Tibial artery (tissue), 4 donors: Measurements from ENCODE around the gene NANOS2.

Experiments
- DNase-seq, 2 donors: peaks; one replicate each; pipeline ENCODE4 v3.0.0-alpha.2; 2019
- H3K27ac ChIP-seq, 2 donors: fragments of 200-600 bp; sonication (generic) in 1 of 2; 1 replicate in 1 of 2; 2 replicates in 1 of 2; pipeline ENCODE4 v1.5.1; 2018 to 2019; ENCODE audit warnings: mild to moderate bottlenecking in 1 of 2
- H3K27me3 ChIP-seq, 2 donors: fragments of 200-600 bp; sonication (generic) in 1 of 2; one replicate each; pipeline versions ENCODE4 v1.5.1 to v1.6.0; 2016 to 2019
- H3K36me3 ChIP-seq, 3 donors: fragments of 200-600 bp; sonication (generic) in 2 of 3; one replicate each; pipeline ENCODE4 v1.5.1; 2016 to 2019; ENCODE audit warnings: mild to moderate bottlenecking in 2 of 3
- H3K4me1 ChIP-seq, 4 donors: fragments of 200-600 bp; sonication (generic) in 2 of 4; 1 replicate in 3 of 4; 2 replicates in 1 of 4; pipeline ENCODE4 v1.5.1; 2016 to 2019
- H3K4me3 ChIP-seq, 2 donors: fragments of 200-600 bp; sonication (generic) in 1 of 2; 1 replicate in 1 of 2; 2 replicates in 1 of 2; pipeline ENCODE4 v1.5.1; 2018 to 2019; ENCODE audit warnings: mild to moderate bottlenecking in 2 of 2
- H3K9me3 ChIP-seq, 3 donors: fragments of 200-600 bp; sonication (generic) in 1 of 3; one replicate each; pipeline ENCODE4 v1.5.1; 2016 to 2019
- intact Hi-C: fragments of 100-400 bp; cut with DNase I; formaldehyde crosslinking; loops from one replicate; pipeline ENCODE4 v1.15.0; 2023; ENCODE audit warnings: low total_unique reads
- TF ChIP-seq, protein P1 (sequence below), 2 experiments: fragments of 200-600 bp in 1 of 2; fragments of 450-650 bp in 1 of 2; IDR thresholded peaks; one replicate each; pipeline ENCODE4 v1.5.1; 2017 to 2019; ENCODE audit warnings: antibody characterized with exemption in 2 of 2, mild to moderate bottlenecking in 1 of 2, moderate library complexity in 1 of 2

Gene NANOS2

DNA sequence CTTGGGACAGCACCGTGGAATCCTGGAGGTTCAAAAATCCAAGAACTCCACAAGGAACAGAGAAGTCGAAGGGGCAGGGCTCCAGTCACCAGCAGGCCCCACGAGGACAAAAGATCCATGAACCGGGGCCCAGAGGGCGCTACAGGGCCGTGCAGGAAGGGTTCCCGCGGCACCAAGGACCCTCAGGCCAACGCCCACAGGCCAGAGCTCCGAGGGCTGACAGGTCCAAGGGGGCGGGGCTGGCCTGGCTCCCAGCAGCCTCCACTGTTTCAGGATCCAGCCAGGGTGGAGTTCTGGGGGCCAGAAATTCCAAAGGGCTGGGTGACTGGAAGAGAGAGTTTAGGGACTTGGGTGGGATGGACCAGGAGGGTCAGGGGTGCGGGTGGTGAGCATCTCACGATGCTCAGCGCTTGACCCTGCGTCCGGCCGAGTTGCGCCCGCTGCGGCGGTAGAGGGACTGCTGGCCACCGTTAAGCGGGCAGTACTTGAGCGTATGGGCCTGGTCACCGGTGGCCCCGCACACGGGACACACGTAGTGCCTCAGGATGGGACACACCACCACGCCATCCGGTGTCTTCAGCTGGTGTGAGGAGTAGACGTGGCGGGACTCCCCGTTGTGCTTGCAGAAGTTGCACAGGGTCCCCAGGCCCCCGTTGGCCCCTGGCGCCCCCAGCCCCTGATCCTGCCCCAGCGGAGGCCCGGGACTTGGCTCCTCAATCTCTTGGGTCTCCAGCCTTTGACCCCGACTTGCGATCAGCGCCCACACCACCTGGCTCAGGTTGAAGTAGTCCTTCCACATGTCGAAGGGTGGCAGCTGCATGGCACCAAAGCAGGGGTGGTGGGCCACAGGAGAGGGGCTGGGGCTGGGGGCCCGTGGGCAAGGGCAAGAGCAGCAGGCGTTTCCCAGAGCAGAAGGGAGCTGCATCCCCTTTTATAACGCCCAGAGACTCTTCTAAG is at the start of gene NANOS2:
Gene NANOS2, minus strand, starts transcription at position 905 of the 957 bp plus-strand sequence. Its CDS starts 85 bp downstream, at position 820.
- Histone ChIP-seq H3K27me3 (peaks cover 0 to 70% of the 10 kb centered on the region in 2 donors), H3K9me3 (no peaks in the 10 kb centered on the region), H3K4me1 (no peaks in the 10 kb centered on the region), H3K36me3 (no peaks in the 10 kb centered on the region), H3K27ac (no peak within 1 kb of the TSS), H3K4me3 (no peak within 1 kb of the TSS)
- TF ChIP-seq, protein P1, sequence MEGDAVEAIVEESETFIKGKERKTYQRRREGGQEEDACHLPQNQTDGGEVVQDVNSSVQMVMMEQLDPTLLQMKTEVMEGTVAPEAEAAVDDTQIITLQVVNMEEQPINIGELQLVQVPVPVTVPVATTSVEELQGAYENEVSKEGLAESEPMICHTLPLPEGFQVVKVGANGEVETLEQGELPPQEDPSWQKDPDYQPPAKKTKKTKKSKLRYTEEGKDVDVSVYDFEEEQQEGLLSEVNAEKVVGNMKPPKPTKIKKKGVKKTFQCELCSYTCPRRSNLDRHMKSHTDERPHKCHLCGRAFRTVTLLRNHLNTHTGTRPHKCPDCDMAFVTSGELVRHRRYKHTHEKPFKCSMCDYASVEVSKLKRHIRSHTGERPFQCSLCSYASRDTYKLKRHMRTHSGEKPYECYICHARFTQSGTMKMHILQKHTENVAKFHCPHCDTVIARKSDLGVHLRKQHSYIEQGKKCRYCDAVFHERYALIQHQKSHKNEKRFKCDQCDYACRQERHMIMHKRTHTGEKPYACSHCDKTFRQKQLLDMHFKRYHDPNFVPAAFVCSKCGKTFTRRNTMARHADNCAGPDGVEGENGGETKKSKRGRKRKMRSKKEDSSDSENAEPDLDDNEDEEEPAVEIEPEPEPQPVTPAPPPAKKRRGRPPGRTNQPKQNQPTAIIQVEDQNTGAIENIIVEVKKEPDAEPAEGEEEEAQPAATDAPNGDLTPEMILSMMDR (IDR thresholded peaks at IDR 0.05): no peak
- no peak for DNase-seq
- intact Hi-C loops: no loop called here

DNA sequence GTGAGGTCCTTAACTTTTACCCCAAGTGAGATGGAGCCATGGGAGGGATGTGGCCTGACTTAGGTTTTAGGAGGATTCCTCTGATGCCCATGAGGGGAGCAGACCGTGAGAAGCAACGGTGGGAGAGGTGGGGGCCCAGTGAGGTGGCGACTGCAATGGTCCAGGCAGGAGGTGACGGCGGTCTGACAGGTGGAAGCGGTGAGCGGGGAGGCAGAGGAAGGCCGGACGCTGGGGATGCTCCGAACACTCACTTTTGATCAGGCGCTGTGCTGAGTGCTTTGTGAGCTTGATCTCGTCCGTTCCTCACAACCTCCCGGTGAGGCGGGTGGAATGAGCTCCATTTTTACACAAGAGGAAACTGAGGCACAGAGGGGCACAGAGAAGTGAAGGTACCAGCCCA is 47.4 kb upstream of the NANOS2 start:
- TF ChIP-seq, protein P1 (IDR thresholded peaks at IDR 0.05): no peak
- no peaks in the 10 kb centered on the region for H3K9me3 ChIP-seq
- intact Hi-C loops: no loop called here
- H3K27ac ChIP-seq: no peak overlapping the region
- H3K4me3 ChIP-seq: no peak overlapping the region
- H3K4me1 ChIP-seq: no peaks in the 10 kb centered on the region
- peaks cover 0 to 38% of the 10 kb centered on the region in 2 donors for H3K27me3 ChIP-seq
- H3K36me3 ChIP-seq: no peaks in the 10 kb centered on the region
- DNase-seq: no peak

DNA sequence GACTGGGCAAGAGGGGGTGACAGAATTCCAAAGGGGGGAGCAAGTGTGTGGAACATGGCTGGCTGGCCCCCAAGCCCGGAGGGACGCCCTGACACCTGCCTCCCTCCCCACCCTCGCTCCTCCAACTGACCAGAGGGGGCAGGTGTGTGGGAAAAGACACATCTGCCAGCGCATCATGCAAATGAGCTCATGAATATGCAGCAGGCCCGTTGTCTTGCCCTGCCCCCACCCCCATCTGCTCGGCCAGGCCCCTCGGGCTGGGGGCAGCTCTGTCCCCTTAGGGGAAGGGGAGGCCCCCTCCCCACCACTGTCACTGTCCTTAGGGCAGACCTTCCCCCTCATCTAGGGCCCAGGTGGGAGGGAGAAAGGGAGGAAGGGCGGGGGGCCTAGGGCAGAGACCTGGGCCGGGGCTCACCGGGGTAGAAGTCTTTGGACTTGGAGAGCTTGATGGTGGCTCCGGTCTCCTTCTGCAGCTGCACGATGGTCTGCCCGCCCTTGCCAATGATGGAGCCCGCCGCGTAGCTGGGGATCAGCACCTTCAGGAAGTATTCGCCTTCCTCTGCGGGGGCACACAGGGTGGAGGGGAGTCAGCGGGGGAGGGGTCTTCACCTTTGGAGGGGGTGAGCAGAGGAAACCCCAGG is 46.1 kb upstream of the NANOS2 start:
- TF ChIP-seq, protein P1 (IDR thresholded peaks at IDR 0.05): no peak
- Histone ChIP-seq H3K36me3 (no peaks in the 10 kb centered on the region), H3K4me3 (no peak overlapping the region), H3K27me3 (peaks cover 0 to 46% of the 10 kb centered on the region in 2 donors), H3K27ac (no peak overlapping the region), H3K4me1 (no peaks in the 10 kb centered on the region), H3K9me3 (no peaks in the 10 kb centered on the region)
- no peak for DNase-seq
- intact Hi-C loops: no loop called here

DNA sequence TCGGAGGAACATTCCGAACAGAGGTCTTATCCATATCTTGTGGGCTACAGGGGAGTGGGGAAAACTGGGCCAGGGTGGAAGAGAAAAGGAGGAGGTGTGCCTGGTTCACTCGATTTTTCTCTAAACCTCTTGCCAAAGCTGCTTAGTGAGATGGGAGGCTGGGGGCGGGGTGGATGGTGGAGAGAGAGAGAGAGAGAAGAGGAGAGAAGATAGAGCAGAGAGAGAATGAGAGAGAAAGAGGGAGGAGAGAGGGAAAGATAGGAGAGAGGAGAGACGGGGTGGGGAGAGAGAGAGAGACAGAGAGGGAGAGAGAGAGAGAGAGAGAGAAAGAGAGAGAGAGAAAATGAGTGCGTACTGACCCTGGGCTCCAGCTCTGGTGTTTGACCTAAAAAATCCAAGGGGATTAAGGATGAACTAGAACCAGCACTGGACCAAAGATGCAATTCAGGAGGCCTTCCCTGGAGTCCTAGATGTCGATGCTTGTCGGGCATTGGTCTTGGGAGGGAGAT is 45.0 kb upstream of the NANOS2 start:
- DNase-seq: no peak
- no peak overlapping the region for H3K4me3 ChIP-seq
- TF ChIP-seq, protein P1 (IDR thresholded peaks at IDR 0.05): no peak
- no peaks in the 10 kb centered on the region for H3K4me1 ChIP-seq
- intact Hi-C loops: no loop called here
- H3K36me3 ChIP-seq: no peaks in the 10 kb centered on the region
- peaks cover 0 to 50% of the 10 kb centered on the region in 2 donors for H3K27me3 ChIP-seq
- no peaks in the 10 kb centered on the region for H3K9me3 ChIP-seq
- no peak overlapping the region for H3K27ac ChIP-seq

DNA sequence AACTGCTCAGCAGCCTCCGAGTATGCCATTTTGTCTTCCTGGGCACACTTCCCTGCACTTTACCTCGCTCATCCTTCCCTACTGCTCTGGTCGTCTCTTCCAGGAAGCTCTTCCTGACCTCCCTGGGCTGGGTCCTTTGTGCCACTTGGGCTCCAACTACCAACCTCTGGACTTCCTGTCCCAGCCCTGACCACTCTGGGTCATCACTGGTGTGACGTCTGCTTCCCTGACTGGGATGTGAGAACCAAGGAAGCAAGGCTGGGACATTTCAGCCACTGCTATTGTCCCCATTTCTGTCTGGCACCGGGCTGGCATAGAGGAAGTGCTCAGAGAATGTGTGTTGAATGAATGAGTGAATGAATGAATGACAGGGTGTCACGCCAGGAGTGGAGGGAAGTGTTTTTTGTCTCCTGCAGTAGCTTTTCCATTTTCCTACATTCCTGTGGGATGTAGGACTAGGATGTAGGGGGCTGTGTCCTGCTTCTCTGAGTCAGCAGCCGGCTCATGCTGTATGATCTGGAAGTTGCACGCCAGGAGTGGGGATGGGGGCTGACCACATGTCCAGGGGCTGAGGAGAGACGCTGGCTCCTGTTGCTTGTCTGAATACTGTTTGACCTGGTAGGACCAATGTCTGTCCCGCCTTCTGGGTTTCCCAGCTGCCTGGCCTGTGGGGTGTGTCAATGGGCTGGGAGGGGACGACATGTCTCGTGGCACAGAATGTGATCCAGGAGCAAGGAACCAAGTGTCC is 44.4 kb upstream of the NANOS2 start:
- no peak overlapping the region for H3K4me3 ChIP-seq
- no peak for DNase-seq
- TF ChIP-seq, protein P1 (IDR thresholded peaks at IDR 0.05): no peak
- intact Hi-C loops: no loop called here
- peaks cover 0 to 57% of the 10 kb centered on the region in 2 donors for H3K27me3 ChIP-seq
- no peaks in the 10 kb centered on the region for H3K36me3 ChIP-seq
- no peaks in the 10 kb centered on the region for H3K4me1 ChIP-seq
- no peak overlapping the region for H3K27ac ChIP-seq
- no peaks in the 10 kb centered on the region for H3K9me3 ChIP-seq
